ENCODE measurements around the gene TNS1. TPM values are rescaled to one million over a fixed set of nuclear protein-coding genes. Genes with fewer than 3 reads are reported as not detected.

Gene TNS1
- total RNA-seq, 1 experiment from 2014 or later = 6.2 TPM

- POLR2A ChIA-PET = no interaction called here
- H3K9ac ChIP-seq (ENCODE audit: low read length) = no peak overlapping the region
Measured at GRCh38 chr2:217943446-217944321, 59.1 kb downstream of the TNS1 start.

GRCh38 chr2:217942731-217943335 is 60.0 kb downstream of the TNS1 start:
- H3K9me2 ChIP-seq (ENCODE audit: insufficient read depth) = no peaks in the 10 kb centered on the region
- H3K4me3 ChIP-seq (replicated peaks in 1 of 2; ENCODE audit: low read depth in 1 of 2, low read length in 2 of 2) = no peak overlapping the region
- no peaks in the 10 kb centered on the region for H4K20me1 ChIP-seq (ENCODE audit: insufficient read depth)
- CTCF ChIA-PET = no interaction called here
- H3K36me3 ChIP-seq (ENCODE audit: control insufficient read depth in 1 of 2, insufficient read depth in 2 of 2, low read length in 2 of 2) = no peaks in the 10 kb centered on the region
- no peak overlapping the region for H3K4me2 ChIP-seq (ENCODE audit: low read length)
- POLR2A ChIA-PET = no interaction called here
- RAD21 ChIA-PET (ENCODE audit: low non-redundant PET in 1 of 2, low total read pairs in 2 of 2, uncharacterized antibody in 2 of 2, unreplicated experiment in 2 of 2) = interaction anchor here in 1 of 2 experiments (0.6 kb wide), 1 partner anchor 193 kb away, joined by 5 read pairs; no protein-coding TSS in a partner anchor
- H3K27ac ChIP-seq (ENCODE audit: low read depth, low read length) = no peak overlapping the region
- no peak overlapping the region for H2AFZ ChIP-seq (ENCODE audit: low read depth, low read length, poor library complexity, severe bottlenecking)
- no peaks in the 10 kb centered on the region for H3K9me3 ChIP-seq (ENCODE audit: control insufficient read depth in 1 of 2, insufficient read depth in 1 of 2, low read depth in 1 of 2, low read length in 2 of 2)
- no peaks in the 10 kb centered on the region for H3K27me3 ChIP-seq (ENCODE audit: insufficient read depth, low read length)
- no peaks in the 10 kb centered on the region for H3K79me2 ChIP-seq (ENCODE audit: insufficient read depth, low read length)
- no TSS peak for BruUV-seq (replicated peaks)
- no peak for DNase-seq (ENCODE audit: low read depth, low spot score)
- intact Hi-C loops (cut with micrococcal nuclease) = no loop called here
- no peak overlapping the region for H3K9ac ChIP-seq (ENCODE audit: low read length)
- peaks cover 9 to 10% of the 10 kb centered on the region in 2 experiments; a peak in 3 of 4 replicates for H3K4me1 ChIP-seq (ENCODE audit: control insufficient read depth in 1 of 2, insufficient read depth in 2 of 2, low read length in 2 of 2)
- no peak for ATAC-seq
- no peak for TF ChIP-seq POLR2AphosphoS5 (IDR thresholded peaks at IDR 0.05; ENCODE audit: low read depth, low read length)
- no peak for TF ChIP-seq EGR1 (IDR thresholded peaks at IDR 0.05; ENCODE audit: low read depth)
- TF ChIP-seq ZNF274 (IDR thresholded peaks at IDR 0.05; ENCODE audit: low read depth, low read length) = no peak
- TF ChIP-seq CBX3 (IDR thresholded peaks at IDR 0.05; ENCODE audit: low read depth) = no peak
- no peak for TF ChIP-seq EZH2 (IDR thresholded peaks at IDR 0.05)
- TF ChIP-seq SRF (IDR thresholded peaks at IDR 0.05; ENCODE audit: low read depth) = no peak
- no peak for TF ChIP-seq CEBPB (IDR thresholded peaks at IDR 0.05; ENCODE audit: low read depth)
- no peak for TF ChIP-seq ZBTB33 (IDR thresholded peaks at IDR 0.05; ENCODE audit: extremely low read depth, insufficient replicate concordance, low read length)
- no peak for TF ChIP-seq YY1 (IDR thresholded peaks at IDR 0.05; ENCODE audit: extremely low read depth, insufficient replicate concordance, low read depth, low read length)
- TF ChIP-seq POLR2A (IDR thresholded peaks at IDR 0.05; ENCODE audit: borderline replicate concordance, extremely low read depth, insufficient read depth, insufficient read length) = no peak
- TF ChIP-seq TCF7L2 (IDR thresholded peaks at IDR 0.05; ENCODE audit: borderline replicate concordance, extremely low read depth, insufficient read depth, insufficient read length) = no peak
- no peak for TF ChIP-seq CTCF (IDR thresholded peaks at IDR 0.05 in 2 of 3, conservative IDR thresholded peaks at IDR 0.05 in 1 of 3; ENCODE audit: borderline replicate concordance in 1 of 3, insufficient read depth in 1 of 3, low read depth in 2 of 3, low read length in 2 of 3)

More at GRCh38 chr2:217943446-217944321, 59.1 kb downstream of the TNS1 start:
- no peaks in the 10 kb centered on the region for H3K9me3 ChIP-seq (ENCODE audit: control insufficient read depth in 1 of 2, insufficient read depth in 1 of 2, low read depth in 1 of 2, low read length in 2 of 2)
- H3K36me3 ChIP-seq (ENCODE audit: control insufficient read depth in 1 of 2, insufficient read depth in 2 of 2, low read length in 2 of 2) = no peaks in the 10 kb centered on the region
- H4K20me1 ChIP-seq (ENCODE audit: insufficient read depth) = no peaks in the 10 kb centered on the region
- ChIA-PET CTCF (no interaction called here), RAD21 (ENCODE audit: low non-redundant PET in 1 of 2, low total read pairs in 2 of 2, uncharacterized antibody in 2 of 2, unreplicated experiment in 2 of 2) (interaction anchor here in 1 of 2 experiments (0.6 to 0.7 kb wide), 2 partner anchors 41 to 192 kb away, joined by 3 to 5 read pairs; no protein-coding TSS in a partner anchor)
- intact Hi-C loops (cut with micrococcal nuclease) = no loop called here
- no peak overlapping the region; the same call in 1 of the 2 replicates for H3K27ac ChIP-seq (ENCODE audit: low read depth, low read length)
- TF ChIP-seq YY1 (IDR thresholded peaks at IDR 0.05; ENCODE audit: extremely low read depth, insufficient replicate concordance, low read depth, low read length) = peak; percentile 48
- TF ChIP-seq POLR2AphosphoS5 (IDR thresholded peaks at IDR 0.05; ENCODE audit: low read depth, low read length) = no peak
- no peaks in the 10 kb centered on the region for H3K79me2 ChIP-seq (ENCODE audit: insufficient read depth, low read length)
- no peaks in the 10 kb centered on the region for H3K27me3 ChIP-seq (ENCODE audit: insufficient read depth, low read length)
- H3K4me1 ChIP-seq (ENCODE audit: control insufficient read depth in 1 of 2, insufficient read depth in 2 of 2, low read length in 2 of 2) = peaks cover 9 to 10% of the 10 kb centered on the region in 2 experiments; a peak in 3 of 4 replicates
- peak; percentile 98 for ATAC-seq
- no peaks in the 10 kb centered on the region for H3K9me2 ChIP-seq (ENCODE audit: insufficient read depth)
- no peak overlapping the region for H2AFZ ChIP-seq (ENCODE audit: low read depth, low read length, poor library complexity, severe bottlenecking)
- peak; percentile 4 for DNase-seq (ENCODE audit: low read depth, low spot score)
- H3K4me3 ChIP-seq (replicated peaks in 1 of 2; ENCODE audit: low read depth in 1 of 2, low read length in 2 of 2) = no peak overlapping the region
- BruUV-seq (replicated peaks) = no TSS peak
- H3K4me2 ChIP-seq (ENCODE audit: low read length) = peak overlapping the region; percentile 34; the same call in 1 of the 2 replicates

All from HCT116 (cell line).